ENCODE data around the gene TRIO.

Gene TRIO

GRCh38 chr5:14241141-14241540 is 98.0 kb downstream of the TRIO start:
- Histone ChIP-seq H3K9me3 (no peaks in the 10 kb centered on the region), H3K36me3 (no peaks in the 10 kb centered on the region), H3K4me1 (ENCODE audit: control insufficient read depth in 1 of 2, insufficient read depth in 1 of 2, low read depth in 1 of 2, low read length in 1 of 2) (no peaks in the 10 kb centered on the region), H3K27ac (no peak overlapping the region), H3K4me3 (ENCODE audit: low read depth in 1 of 2, low read length in 1 of 2) (no peak overlapping the region), H3K27me3 (no peaks in the 10 kb centered on the region)
- TF ChIP-seq CTCF (IDR thresholded peaks at IDR 0.05): no peak

- no peaks in the 10 kb centered on the region for H3K36me3 ChIP-seq
- H3K27me3 ChIP-seq: no peaks in the 10 kb centered on the region
- H3K27ac ChIP-seq: no peak overlapping the region
- no peaks in the 10 kb centered on the region for H3K4me1 ChIP-seq (ENCODE audit: control insufficient read depth in 1 of 2, insufficient read depth in 1 of 2, low read depth in 1 of 2, low read length in 1 of 2)
- no peaks in the 10 kb centered on the region for H3K9me3 ChIP-seq
- no peak for TF ChIP-seq CTCF (IDR thresholded peaks at IDR 0.05)
- H3K4me3 ChIP-seq (ENCODE audit: low read depth in 1 of 2, low read length in 1 of 2): no peak overlapping the region
Observed at GRCh38 chr5:14242447-14242846, 99.3 kb downstream of the TRIO start.

GRCh38 chr5:14242871-14243383 is 99.8 kb downstream of the TRIO start:
- no peak overlapping the region for H3K4me3 ChIP-seq (ENCODE audit: low read depth in 1 of 2, low read length in 1 of 2)
- H3K4me1 ChIP-seq (ENCODE audit: control insufficient read depth in 1 of 2, insufficient read depth in 1 of 2, low read depth in 1 of 2, low read length in 1 of 2): no peaks in the 10 kb centered on the region
- H3K36me3 ChIP-seq: no peaks in the 10 kb centered on the region
- no peak for TF ChIP-seq CTCF (IDR thresholded peaks at IDR 0.05)
- no peak overlapping the region for H3K27ac ChIP-seq
- no peaks in the 10 kb centered on the region for H3K9me3 ChIP-seq
- no peaks in the 10 kb centered on the region for H3K27me3 ChIP-seq

- Histone ChIP-seq H3K4me3 (ENCODE audit: low read depth in 1 of 2, low read length in 1 of 2) (no peak overlapping the region), H3K9me3 (no peaks in the 10 kb centered on the region), H3K27me3 (no peaks in the 10 kb centered on the region), H3K27ac (no peak overlapping the region), H3K4me1 (ENCODE audit: control insufficient read depth in 1 of 2, insufficient read depth in 1 of 2, low read depth in 1 of 2, low read length in 1 of 2) (no peaks in the 10 kb centered on the region), H3K36me3 (no peaks in the 10 kb centered on the region)
- TF ChIP-seq CTCF (IDR thresholded peaks at IDR 0.05): no peak
Observed at GRCh38 chr5:14243766-14244165, 100.6 kb downstream of the TRIO start.

- Histone ChIP-seq H3K36me3 (no peaks in the 10 kb centered on the region), H3K4me1 (ENCODE audit: control insufficient read depth in 1 of 2, insufficient read depth in 1 of 2, low read depth in 1 of 2, low read length in 1 of 2) (no peaks in the 10 kb centered on the region), H3K4me3 (ENCODE audit: low read depth in 1 of 2, low read length in 1 of 2) (no peak overlapping the region), H3K27me3 (peaks cover 4% of the 10 kb centered on the region), H3K27ac (no peak overlapping the region), H3K9me3 (no peaks in the 10 kb centered on the region)
- no peak for TF ChIP-seq CTCF (IDR thresholded peaks at IDR 0.05)
Observed at GRCh38 chr5:14244721-14245120, 101.6 kb downstream of the TRIO start.

Measured in neutrophil (primary cell).